Esophagus squamous epithelium (tissue), 5 donors: ENCODE measurements around the gene TMC6. TPM values are rescaled to one million over a fixed set of nuclear protein-coding genes. Genes with fewer than 3 reads are reported as not detected.
"Not testable (repeated sequence)": the region's sequence is repeated elsewhere in the genome, so short reads cannot be mapped to it uniquely, and the experiment has no call there.

Source experiments
- DNase-seq: peaks from one replicate; lab custom pipeline; 2025; lab: John Stamatoyannopoulos, UW
- H3K27ac ChIP-seq, 4 donors: fragments of 200-600 bp; sonication (generic); one replicate each; pipeline ENCODE4 v1.5.1; 2016 to 2019; ENCODE audit warnings: mild to moderate bottlenecking in 1 of 4
- H3K27me3 ChIP-seq, 4 donors: fragments of 200-600 bp; sonication (generic); 1 replicate in 3 of 4; 2 replicates in 1 of 4; pipeline versions ENCODE4 v1.5.1 to v1.6.0; 2017 to 2021; ENCODE audit warnings: antibody characterized with exemption in 1 of 4
- H3K36me3 ChIP-seq, 3 donors: fragments of 200-600 bp; sonication (generic); one replicate each; pipeline ENCODE4 v1.5.1; 2016 to 2019
- H3K4me1 ChIP-seq, 3 donors: fragments of 200-600 bp; sonication (generic); one replicate each; pipeline ENCODE4 v1.5.1; 2017 to 2019
- H3K4me3 ChIP-seq, 4 donors: fragments of 200-600 bp; sonication (generic); 1 replicate in 3 of 4; 2 replicates in 1 of 4; pipeline ENCODE4 v1.5.1; 2016 to 2019; ENCODE audit warnings: mild to moderate bottlenecking in 2 of 4, moderate library complexity in 1 of 4
- H3K9me3 ChIP-seq, 3 donors: fragments of 200-600 bp; sonication (generic); one replicate each; pipeline ENCODE4 v1.5.1; 2016 to 2019
- CTCF ChIP-seq, 6 experiments: fragments of 450-650 bp in 4 of 6; fragments of 200-600 bp in 2 of 6; sonication (generic) in 2 of 6; IDR thresholded peaks; one replicate each; pipeline ENCODE4 v1.5.1; 2016 to 2019; ENCODE audit warnings: antibody characterized with exemption in 6 of 6, mild to moderate bottlenecking in 4 of 6, moderate library complexity in 4 of 6
- POLR2A ChIP-seq, 4 donors: fragments of 450-650 bp; IDR thresholded peaks; one replicate each; pipeline ENCODE4 v1.6.1; 2017; ENCODE audit warnings: antibody characterized with exemption in 4 of 4, mild to moderate bottlenecking in 4 of 4, moderate library complexity in 3 of 4
- WGBS, 2 donors: methylation state at CpG; one replicate each; pipeline ENCODE4 v1.1.5; 2018; 5-methylcytosine and 5-hydroxymethylcytosine counted together
- intact Hi-C: fragments of 100-400 bp; cut with DNase I; formaldehyde crosslinking; loops from one replicate; pipeline ENCODE4 v1.15.0; 2022
- total RNA-seq, 4 donors: library from RNA; depleted of rRNA; stranded (reverse); fragments of >200 nt; gene quantifications; one replicate each; pipeline ENCODE4 v1.1.0, GENCODE V29; 2016
- donor health status: DM: yes; HTN: yes; CAD: no.

The TMC6 gene
- total RNA-seq, 4 donors from 2014 or later: 13.3 to 39.6 (median 32.2) TPM

GRCh38 chr17:78174346-78174869 is 45.9 kb upstream of the TMC6 start:
- no peaks in the 10 kb centered on the region for H3K27me3 ChIP-seq
- peak overlapping the region; percentile 66 to 98 (median 88) for H3K27ac ChIP-seq
- peaks cover 0 to 33% (median 8%) of the 10 kb centered on the region in 3 donors for H3K36me3 ChIP-seq
- H3K4me1 ChIP-seq: peaks cover 52 to 87% (median 77%) of the 10 kb centered on the region in 3 donors
- DNase-seq: no peak
- no peaks in the 10 kb centered on the region for H3K9me3 ChIP-seq
- TF ChIP-seq POLR2A (IDR thresholded peaks at IDR 0.05) (peak in 2 of 4 donors; percentile 13 to 41), CTCF (IDR thresholded peaks at IDR 0.05) (peak in 5 of 6 experiments; percentile 44 to 75 (median 63))
- 27 to 40% methylated on average over 2 to 5 of the region's 15 CpGs for WGBS, 2 donors
- intact Hi-C loops: no loop called here
- H3K4me3 ChIP-seq: peak overlapping the region in 2 of 4 donors; percentile 21 to 23

- H3K4me1 ChIP-seq: peaks cover 56 to 89% (median 76%) of the 10 kb centered on the region in 3 donors
- DNase-seq: no peak
- TF ChIP-seq CTCF (IDR thresholded peaks at IDR 0.05): no peak
- TF ChIP-seq POLR2A (IDR thresholded peaks at IDR 0.05): peak in 1 of 4 donors; percentile 21
- peak overlapping the region; percentile 66 to 98 (median 88) for H3K27ac ChIP-seq
- intact Hi-C loops: no loop called here
- no peak overlapping the region for H3K4me3 ChIP-seq
- no peaks in the 10 kb centered on the region for H3K27me3 ChIP-seq
- no peaks in the 10 kb centered on the region for H3K9me3 ChIP-seq
- peaks cover 0 to 33% (median 8%) of the 10 kb centered on the region in 3 donors for H3K36me3 ChIP-seq
- WGBS, 2 donors: 26 to 46% methylated on average over 4 to 7 of the region's 11 CpGs
Measured at GRCh38 chr17:78173097-78173715, 44.7 kb upstream of the TMC6 start.

- peaks cover 0 to 33% (median 8%) of the 10 kb centered on the region in 3 donors for H3K36me3 ChIP-seq
- no peaks in the 10 kb centered on the region for H3K27me3 ChIP-seq
- peak overlapping the region in 1 of 4 donors; percentile 38 for H3K4me3 ChIP-seq
- TF ChIP-seq CTCF (IDR thresholded peaks at IDR 0.05) (no peak), POLR2A (IDR thresholded peaks at IDR 0.05) (peak in 1 of 4 donors; percentile 37)
- no peaks in the 10 kb centered on the region for H3K9me3 ChIP-seq
- intact Hi-C loops: no loop called here
- DNase-seq: no peak
- 34 to 40% methylated on average over 4 to 10 of the region's 19 CpGs for WGBS, 2 donors
- H3K4me1 ChIP-seq: peaks cover 56 to 94% (median 80%) of the 10 kb centered on the region in 3 donors
- H3K27ac ChIP-seq: peak overlapping the region; percentile 66 to 98 (median 88)
Measured at GRCh38 chr17:78172249-78173051, 43.9 kb upstream of the TMC6 start.

GRCh38 chr17:78171591-78172248 is 43.2 kb upstream of the TMC6 start:
- H3K36me3 ChIP-seq: peaks cover 0 to 33% (median 8%) of the 10 kb centered on the region in 3 donors
- H3K27ac ChIP-seq: peak overlapping the region; percentile 66 to 98 (median 88)
- H3K27me3 ChIP-seq, intact Hi-C loops, H3K9me3 ChIP-seq, DNase-seq: not testable (repeated sequence)
- 67 to 72% methylated on average over 10 to 13 of the region's 19 CpGs for WGBS, 2 donors
- H3K4me3 ChIP-seq: peak overlapping the region in 1 of 4 donors; percentile 38
- peaks cover 53 to 86% (median 75%) of the 10 kb centered on the region in 3 donors for H3K4me1 ChIP-seq
